Heart left ventricle (tissue), 16 donors: ENCODE data around the gene AFAP1L2. TPM values are rescaled to one million over a fixed set of nuclear protein-coding genes. Genes with fewer than 3 reads are reported as not detected.

Source experiments
- ATAC-seq, 4 donors: fragments of 200-7000 bp; cut with Tn5 transposase; one replicate each; pipeline ENCODE4 v1.9.1; 2020 to 2022; ENCODE audit warnings: moderate library complexity in 4 of 4, mild to moderate bottlenecking in 3 of 4, moderate number of reproducible peaks in 1 of 4
- DNase-seq, 5 donors: peaks; one replicate each; pipeline ENCODE4 v3.0.0-alpha.2; 2020
- H3K27ac ChIP-seq, 12 donors: fragments of 200-600 bp; sonication (generic) in 4 of 12; one replicate each; pipeline versions ENCODE4 v1.5.0 to v1.8.0; 2016 to 2022; ENCODE audit warnings: mild to moderate bottlenecking in 2 of 12
- H3K27me3 ChIP-seq, 9 donors: fragments of 200-600 bp; sonication (generic) in 2 of 9; one replicate each; pipeline versions ENCODE4 v1.5.1 to v1.8.0; 2016 to 2022; ENCODE audit warnings: mild to moderate bottlenecking in 3 of 9
- H3K36me3 ChIP-seq, 9 donors: fragments of 200-600 bp; sonication (generic) in 2 of 9; one replicate each; pipeline versions ENCODE4 v1.5.0 to v1.8.0; 2018 to 2022; ENCODE audit warnings: mild to moderate bottlenecking in 2 of 9
- H3K4me1 ChIP-seq, 12 donors: fragments of 200-600 bp; sonication (generic) in 4 of 12; one replicate each; pipeline versions ENCODE4 v1.5.0 to v1.8.0; 2016 to 2022; ENCODE audit warnings: mild to moderate bottlenecking in 3 of 12
- H3K4me3 ChIP-seq, 12 donors: fragments of 200-600 bp; sonication (generic) in 4 of 12; one replicate each; pipeline versions ENCODE4 v1.5.0 to v1.8.0; 2017 to 2022; ENCODE audit warnings: mild to moderate bottlenecking in 9 of 12, moderate library complexity in 4 of 12
- H3K9me3 ChIP-seq, 12 donors: fragments of 200-600 bp; sonication (generic) in 4 of 12; one replicate each; pipeline versions ENCODE4 v1.5.0 to v1.8.0; 2016 to 2022; ENCODE audit warnings: mild to moderate bottlenecking in 1 of 12
- POLR2A ChIP-seq, 2 donors: fragments of 450-650 bp; IDR thresholded peaks; one replicate each; pipeline ENCODE4 v1.6.1; 2017; ENCODE audit warnings: antibody characterized with exemption in 2 of 2, mild to moderate bottlenecking in 2 of 2, moderate library complexity in 2 of 2
- WGBS, 4 donors: extraction: QIAGEN DNeasy Blood & Tissue Kit in 2 of 4; methylation state at CpG; one replicate each; pipeline versions ENCODE4 v1.1.5 to v1.1.7; 2013 to 2018; 5-methylcytosine and 5-hydroxymethylcytosine counted together
- intact Hi-C, 10 donors: fragments of 100-400 bp; cut with DNase I; formaldehyde crosslinking; loops; one replicate each; pipeline versions ENCODE4 v1.11.1 to v1.14.2; 2022
- polyA plus RNA-seq, 2 donors: library from polyadenylated mRNA; stranded (reverse); fragments of 200-250 nt; gene quantifications; one replicate each; pipeline ENCODE4 v1.2.3, GENCODE V29; 2013
- total RNA-seq, 9 donors: library from RNA; depleted of rRNA in 2 of 9; stranded (reverse); fragments of >200 nt in 2 of 9; fragmentation: NEBNext Ultra II Directional in 3 of 9; extraction: Animal tissue kit (Norgen Biotek cat#: 25700) in 3 of 9; gene quantifications; one replicate each; pipeline versions ENCODE4 v1.1.0 to v1.2.4, GENCODE V29; 2016 to 2023
- TF ChIP-seq, protein P1 (sequence below), 12 donors: fragments of 200-600 bp; sonication (generic) in 4 of 12; IDR thresholded peaks; one replicate each; pipeline versions ENCODE4 v1.5.0 to v1.8.0; 2018 to 2022; ENCODE audit warnings: antibody characterized with exemption in 12 of 12, mild to moderate bottlenecking in 5 of 12
- donor health status: ischemic (EF 13 %, LVEDD 7.1; RV severe dilation, severe dysfunction).
- donor health status: healthy with polysubstance abuse.
- donor health status: DM: no; HTN: yes; CAD: no.
- donor health status: DM: no; HTN: no; CAD: no.
- donor health status: ischemic (EF 25% LVEDD 6.9; RV normal size, moderate dysfunction).
- donor health status: ischemic (EF 25% LVEDD 5.7; RV mildly dilated, moderate dysfunction).
- donor health status: healthy.
- donor health status: DM: yes; HTN: yes; CAD: no.
- donor health status: ischemic (EF 35%, LVEDD 5.7; RV mildly dilated, moderate dysfunction).
- donor health status: nonischemic (EF 11% LVEDD 7.7; RV severe dilation, severe dysfunction).
- donor health status: DM: yes; HTN: yes; CAD: no.
- donor health status: PGD.
- donor health status: ischemic (EF 29% LVEDD 5.4; RV normal size, mild dysfunction).
- donor health status: nonischemic (EF 23%, LVEDD 6.1; RV moderate dilation, normal function).

Gene AFAP1L2
- total and polyA plus RNA-seq, 11 donors = 2.8 to 8.2 (median 4.3) TPM

DNA sequence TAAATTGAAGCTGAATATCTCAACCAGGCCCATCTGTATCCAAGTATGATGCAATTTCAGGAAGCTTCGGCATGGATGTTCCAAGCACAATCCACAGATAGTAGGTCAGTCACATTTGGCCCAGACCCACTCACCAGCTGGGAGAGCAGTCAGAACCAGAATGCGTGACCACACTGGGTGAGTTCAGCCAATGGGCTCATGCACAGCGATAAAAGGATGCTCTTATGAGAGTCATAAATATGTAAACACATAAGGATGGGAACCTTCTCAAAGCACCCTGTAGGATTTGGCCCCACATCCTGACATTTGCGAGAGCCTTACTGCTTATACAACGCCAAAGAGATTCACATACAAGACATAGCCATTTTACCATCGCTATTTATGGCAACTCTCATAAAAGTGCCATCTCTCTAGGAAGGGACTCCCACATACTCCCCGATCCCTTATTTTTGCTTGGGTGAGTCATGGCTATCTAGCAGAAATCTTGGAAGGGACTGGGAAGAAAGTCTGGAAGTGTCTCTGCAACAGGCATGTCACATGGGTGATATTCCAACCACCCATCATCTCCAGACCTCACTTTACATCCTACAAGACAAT, 3.0 kb downstream of the AFAP1L2 start:
- intact Hi-C loops = loop anchor here in 5 of 10 donors (5.0 to 10.0 kb wide), 5 partner anchors 64 to 99 kb away; no protein-coding TSS in a partner anchor
- 65 to 72% (median 69%) methylated on average over 7 of the region's 7 CpGs for WGBS, 4 donors
- peaks cover 0 to under 1% (median 0%) of the 10 kb centered on the region in 12 donors for H3K9me3 ChIP-seq
- no peaks in the 10 kb centered on the region for H3K36me3 ChIP-seq
- peak overlapping the region in 6 of 12 donors; percentile 15 to 76 (median 55) for H3K27ac ChIP-seq
- TF ChIP-seq POLR2A (IDR thresholded peaks at IDR 0.05) = no peak
- TF ChIP-seq, protein P1, sequence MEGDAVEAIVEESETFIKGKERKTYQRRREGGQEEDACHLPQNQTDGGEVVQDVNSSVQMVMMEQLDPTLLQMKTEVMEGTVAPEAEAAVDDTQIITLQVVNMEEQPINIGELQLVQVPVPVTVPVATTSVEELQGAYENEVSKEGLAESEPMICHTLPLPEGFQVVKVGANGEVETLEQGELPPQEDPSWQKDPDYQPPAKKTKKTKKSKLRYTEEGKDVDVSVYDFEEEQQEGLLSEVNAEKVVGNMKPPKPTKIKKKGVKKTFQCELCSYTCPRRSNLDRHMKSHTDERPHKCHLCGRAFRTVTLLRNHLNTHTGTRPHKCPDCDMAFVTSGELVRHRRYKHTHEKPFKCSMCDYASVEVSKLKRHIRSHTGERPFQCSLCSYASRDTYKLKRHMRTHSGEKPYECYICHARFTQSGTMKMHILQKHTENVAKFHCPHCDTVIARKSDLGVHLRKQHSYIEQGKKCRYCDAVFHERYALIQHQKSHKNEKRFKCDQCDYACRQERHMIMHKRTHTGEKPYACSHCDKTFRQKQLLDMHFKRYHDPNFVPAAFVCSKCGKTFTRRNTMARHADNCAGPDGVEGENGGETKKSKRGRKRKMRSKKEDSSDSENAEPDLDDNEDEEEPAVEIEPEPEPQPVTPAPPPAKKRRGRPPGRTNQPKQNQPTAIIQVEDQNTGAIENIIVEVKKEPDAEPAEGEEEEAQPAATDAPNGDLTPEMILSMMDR (IDR thresholded peaks at IDR 0.05) = no peak
- DNase-seq (peak in 4 of 5 donors; percentile 61 to 86 (median 72)), ATAC-seq (peak; percentile 49 to 68 (median 66))
- no peak overlapping the region for H3K4me3 ChIP-seq
- peaks cover 0 to 39% (median 5%) of the 10 kb centered on the region in 9 donors for H3K27me3 ChIP-seq
- peaks cover 4 to 78% (median 34%) of the 10 kb centered on the region in 12 donors for H3K4me1 ChIP-seq

DNA sequence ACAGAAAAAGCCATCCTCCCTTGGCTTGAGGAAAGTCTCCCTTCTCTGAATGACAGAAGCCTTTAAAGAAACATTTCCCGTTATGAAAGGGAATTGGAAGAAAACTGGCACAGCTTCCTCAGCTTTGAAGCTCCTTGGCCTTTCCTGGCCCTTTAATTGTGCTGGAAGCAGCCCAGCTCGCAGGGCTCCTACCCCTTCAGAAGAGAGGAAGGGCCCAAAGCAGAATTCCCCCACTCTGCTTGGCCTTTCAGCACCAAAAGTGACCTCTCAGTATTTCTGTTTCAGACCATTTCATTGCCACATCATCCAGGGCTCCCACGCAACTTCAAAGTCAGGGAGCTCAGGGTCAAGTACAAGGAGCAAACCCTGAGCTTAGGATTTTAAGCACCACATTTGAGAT, 4.2 kb downstream of the AFAP1L2 start:
- TF ChIP-seq, protein P1 (IDR thresholded peaks at IDR 0.05) = no peak
- TF ChIP-seq POLR2A (IDR thresholded peaks at IDR 0.05) = no peak
- Histone ChIP-seq H3K27ac (peak overlapping the region in 8 of 12 donors; percentile 4 to 55 (median 34)), H3K4me3 (no peak overlapping the region), H3K27me3 (peaks cover 0 to 34% (median 5%) of the 10 kb centered on the region in 9 donors), H3K9me3 (no peaks in the 10 kb centered on the region), H3K4me1 (peaks cover 4 to 76% (median 34%) of the 10 kb centered on the region in 12 donors), H3K36me3 (no peaks in the 10 kb centered on the region)
- no peak for ATAC-seq
- 39 to 67% (median 48%) methylated on average over 2 to 3 of the region's 3 CpGs for WGBS, 4 donors
- DNase-seq = peak in 1 of 5 donors; percentile 41
- intact Hi-C loops = loop anchor here in 5 of 10 donors (5.0 to 10.0 kb wide), 5 partner anchors 63 to 98 kb away; no protein-coding TSS in a partner anchor

DNA sequence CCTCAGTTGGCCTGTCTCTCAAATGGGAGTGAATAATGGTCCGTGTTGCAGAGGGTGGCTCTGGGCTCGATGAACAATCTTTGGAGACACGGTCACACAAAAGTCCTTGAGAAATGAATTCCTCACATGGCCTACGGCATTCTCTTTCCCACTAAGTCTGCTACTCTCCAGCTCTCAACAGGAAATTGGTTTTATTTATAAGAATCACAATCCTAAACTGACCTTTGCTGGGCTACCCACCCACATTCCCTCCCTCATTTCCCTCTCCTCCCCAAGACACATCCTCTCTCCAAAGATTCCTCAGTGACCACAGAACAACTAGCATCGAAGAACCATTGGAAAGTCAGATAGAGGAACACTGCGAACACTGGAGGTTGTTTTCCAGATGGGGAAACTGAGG, 4.7 kb downstream of the AFAP1L2 start:
- Histone ChIP-seq H3K27ac (peak overlapping the region in 8 of 12 donors; percentile 2 to 55 (median 34)), H3K27me3 (peaks cover 0 to 29% (median 5%) of the 10 kb centered on the region in 9 donors), H3K9me3 (no peaks in the 10 kb centered on the region), H3K4me3 (no peak overlapping the region), H3K4me1 (peaks cover 4 to 71% (median 33%) of the 10 kb centered on the region in 12 donors), H3K36me3 (no peaks in the 10 kb centered on the region)
- ATAC-seq (no peak), DNase-seq (no peak)
- intact Hi-C loops = loop anchor here in 1 of 10 donors (5.0 kb wide), 1 partner anchor 67 kb away; no protein-coding TSS in a partner anchor
- 64 to 78% (median 69%) methylated on average over 6 of the region's 6 CpGs for WGBS, 4 donors
- no peak for TF ChIP-seq POLR2A (IDR thresholded peaks at IDR 0.05)
- TF ChIP-seq, protein P1 (IDR thresholded peaks at IDR 0.05) = no peak

DNA sequence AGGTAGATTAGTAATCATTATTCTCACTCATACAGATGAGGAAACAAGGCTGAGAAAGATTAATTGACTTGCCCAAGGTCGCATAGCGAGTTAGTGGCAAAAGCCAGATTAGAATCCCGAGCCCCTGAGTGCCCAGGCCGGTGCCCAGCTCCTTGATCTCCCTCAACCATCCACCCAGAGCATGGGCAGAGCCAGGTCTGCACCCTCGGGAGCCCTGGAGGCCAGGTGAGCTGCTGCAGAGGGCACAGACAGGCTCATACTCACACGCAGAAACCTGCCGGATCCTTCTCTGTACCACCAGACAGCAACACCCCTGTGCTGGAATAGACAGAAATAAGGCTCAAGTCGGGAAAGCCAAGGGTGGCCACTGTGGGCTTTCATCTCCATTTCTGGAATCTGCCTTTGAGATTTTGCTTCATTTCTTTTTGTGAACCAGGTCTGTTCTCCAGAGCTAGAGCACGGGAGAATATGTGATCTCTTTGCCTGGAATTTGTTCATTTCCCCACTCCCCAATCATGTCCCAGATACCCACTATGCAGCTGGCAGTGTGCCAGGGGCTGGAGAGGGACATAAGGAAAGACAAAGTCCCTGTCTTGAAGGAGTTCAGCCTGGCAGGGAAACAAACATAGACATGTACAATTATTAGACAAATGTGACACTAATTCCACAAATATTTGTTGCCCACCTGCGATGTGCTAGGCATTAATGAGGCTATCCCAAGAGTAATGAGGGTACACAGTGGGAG, 5.5 kb downstream of the AFAP1L2 start:
- Histone ChIP-seq H3K36me3 (no peaks in the 10 kb centered on the region), H3K9me3 (no peaks in the 10 kb centered on the region), H3K4me1 (peaks cover under 1 to 69% (median 27%) of the 10 kb centered on the region in 12 donors), H3K27ac (peak overlapping the region in 5 of 12 donors; percentile 4 to 59 (median 35)), H3K4me3 (no peak overlapping the region), H3K27me3 (peaks cover 0 to 21% (median 3%) of the 10 kb centered on the region in 9 donors)
- intact Hi-C loops = loop anchor here in 1 of 10 donors (5.0 kb wide), 1 partner anchor 66 kb away; no protein-coding TSS in a partner anchor
- DNase-seq (no peak), ATAC-seq (no peak)
- 86 to 95% (median 88%) methylated on average over 10 of the region's 10 CpGs for WGBS, 4 donors
- TF ChIP-seq, protein P1 (IDR thresholded peaks at IDR 0.05) = no peak
- no peak for TF ChIP-seq POLR2A (IDR thresholded peaks at IDR 0.05)
